Upper lobe of left lung (tissue), 4 donors: ENCODE measurements around the gene RNF180.
"Not testable (repeated sequence)": the region's sequence is repeated elsewhere in the genome, so short reads cannot be mapped to it uniquely, and the experiment has no call there.

Source experiments
- CTCF ChIP-seq, 6 experiments: fragments of 450-650 bp in 4 of 6; fragments of 200-600 bp in 2 of 6; sonication (generic) in 2 of 6; IDR thresholded peaks; one replicate each; pipeline ENCODE4 v1.5.1; 2016 to 2019; ENCODE audit warnings: antibody characterized with exemption in 6 of 6
- EP300 ChIP-seq, 4 donors: sonication (generic); formaldehyde crosslinking; IDR thresholded peaks; one replicate each; pipeline ENCODE4 v1.5.1; 2017; ENCODE audit warnings: antibody characterized with exemption in 4 of 4, control low read depth in 2 of 4
- POLR2A ChIP-seq, 4 donors: fragments of 450-650 bp; IDR thresholded peaks; one replicate each; pipeline ENCODE4 v1.5.1; 2016 to 2017; ENCODE audit warnings: antibody characterized with exemption in 4 of 4, mild to moderate bottlenecking in 2 of 4
- POLR2AphosphoS5 ChIP-seq, 2 donors: sonication (generic); formaldehyde crosslinking; IDR thresholded peaks; one replicate each; pipeline ENCODE4 v1.5.1; 2017; ENCODE audit warnings: antibody characterized with exemption in 2 of 2

- not testable (repeated sequence) for TF ChIP-seq EP300, CTCF, POLR2AphosphoS5, POLR2A (IDR thresholded peaks at IDR 0.05)
Observed at GRCh38 chr5:64288496-64288895, 122.9 kb downstream of the RNF180 start.
